T47D (cell line): ENCODE data around the gene STRADA.

Experiments used
- DNase-seq, 2 experiments: peaks; one replicate each; pipeline versions ENCODE4 v3.0.0 to v3.0.0-alpha.2; 2011 to 2012; ENCODE audit warnings: low read depth in 1 of 2, low spot score in 1 of 2
- JUND ChIP-seq: IDR thresholded peaks from 2 replicates; pipeline ENCODE4 v1.6.1; 2012; ENCODE audit warnings: low read depth
- in situ Hi-C: cut with HindIII; loops from 2 replicates; pipeline ENCODE4 v1.10.0; 2016; ENCODE audit warnings: low sequenced_read_pairs, low pct_unique_long_range_greater_than_20kb

STRADA gene

GRCh38 chr17:63657786-63658185, 83.8 kb downstream of the STRADA start:
- DNase-seq, result no peak
- in situ Hi-C loops, result no loop called here
- no peak for TF ChIP-seq JUND

- no peak for DNase-seq
Observed at GRCh38 chr17:63653050-63653449, 88.5 kb downstream of the STRADA start.

More at GRCh38 chr17:63653050-63653449, 88.5 kb downstream of the STRADA start:
- in situ Hi-C loops, result no loop called here
- no peak for TF ChIP-seq JUND
